Hepatocyte (in vitro differentiated cells): ENCODE results near the gene FNDC7.
"Not testable (repeated sequence)": the region's sequence is repeated elsewhere in the genome, so short reads cannot be mapped to it uniquely, and the experiment has no call there.

Experiments
- EZH2 ChIP-seq: fragments of 200-600 bp; sonication (generic); IDR thresholded peaks from 2 replicates; pipeline ENCODE4 v1.6.1; 2016; ENCODE audit warnings: antibody characterized with exemption, mild to moderate bottlenecking, borderline replicate concordance
- EZH2phosphoT487 ChIP-seq: fragments of 200-600 bp; sonication (generic); IDR thresholded peaks from one replicate; pipeline ENCODE4 v1.6.1; 2018; ENCODE audit warnings: antibody characterized with exemption, mild to moderate bottlenecking, low read depth, moderate library complexity; ENCODE audit not compliant: unreplicated experiment, severe bottlenecking
- TF ChIP-seq, protein P1 (sequence below): fragments of 200-600 bp; sonication (generic); IDR thresholded peaks from 2 replicates; pipeline ENCODE4 v1.5.1; 2016; ENCODE audit warnings: antibody characterized with exemption, mild to moderate bottlenecking; ENCODE audit not compliant: poor library complexity

DNA sequence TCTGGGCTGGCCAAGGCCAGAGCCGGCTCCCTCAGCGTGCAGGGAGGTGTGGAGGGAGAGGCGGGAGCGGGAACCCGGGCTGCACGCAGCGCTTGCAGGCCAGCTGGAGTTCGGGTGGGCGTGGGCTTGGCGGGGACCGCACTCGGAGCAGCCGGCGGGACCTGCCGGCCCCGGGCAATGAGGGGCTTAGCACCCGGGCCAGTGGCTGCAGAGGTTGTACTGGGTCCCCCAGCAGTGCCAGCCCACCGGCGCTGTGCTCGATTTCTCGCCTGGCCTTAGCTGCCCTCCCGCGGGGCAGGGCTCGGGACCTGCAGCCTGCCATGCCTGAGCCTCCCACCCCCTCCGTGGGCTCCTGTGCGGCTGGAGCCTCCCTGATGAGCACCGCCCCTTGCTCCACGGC is 45.3 kb upstream of the FNDC7 start:
- TF ChIP-seq, protein P1, sequence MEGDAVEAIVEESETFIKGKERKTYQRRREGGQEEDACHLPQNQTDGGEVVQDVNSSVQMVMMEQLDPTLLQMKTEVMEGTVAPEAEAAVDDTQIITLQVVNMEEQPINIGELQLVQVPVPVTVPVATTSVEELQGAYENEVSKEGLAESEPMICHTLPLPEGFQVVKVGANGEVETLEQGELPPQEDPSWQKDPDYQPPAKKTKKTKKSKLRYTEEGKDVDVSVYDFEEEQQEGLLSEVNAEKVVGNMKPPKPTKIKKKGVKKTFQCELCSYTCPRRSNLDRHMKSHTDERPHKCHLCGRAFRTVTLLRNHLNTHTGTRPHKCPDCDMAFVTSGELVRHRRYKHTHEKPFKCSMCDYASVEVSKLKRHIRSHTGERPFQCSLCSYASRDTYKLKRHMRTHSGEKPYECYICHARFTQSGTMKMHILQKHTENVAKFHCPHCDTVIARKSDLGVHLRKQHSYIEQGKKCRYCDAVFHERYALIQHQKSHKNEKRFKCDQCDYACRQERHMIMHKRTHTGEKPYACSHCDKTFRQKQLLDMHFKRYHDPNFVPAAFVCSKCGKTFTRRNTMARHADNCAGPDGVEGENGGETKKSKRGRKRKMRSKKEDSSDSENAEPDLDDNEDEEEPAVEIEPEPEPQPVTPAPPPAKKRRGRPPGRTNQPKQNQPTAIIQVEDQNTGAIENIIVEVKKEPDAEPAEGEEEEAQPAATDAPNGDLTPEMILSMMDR: not testable (repeated sequence)
- not testable (repeated sequence) for TF ChIP-seq EZH2, EZH2phosphoT487
